Measurements from ENCODE around the gene NPR3. TPM values are rescaled to one million over a fixed set of nuclear protein-coding genes. Genes with fewer than 3 reads are reported as not detected.

Gene NPR3
- total and polyA plus RNA-seq, 7 donors = 0.23 to 17.6 (median 5.0) TPM

DNA sequence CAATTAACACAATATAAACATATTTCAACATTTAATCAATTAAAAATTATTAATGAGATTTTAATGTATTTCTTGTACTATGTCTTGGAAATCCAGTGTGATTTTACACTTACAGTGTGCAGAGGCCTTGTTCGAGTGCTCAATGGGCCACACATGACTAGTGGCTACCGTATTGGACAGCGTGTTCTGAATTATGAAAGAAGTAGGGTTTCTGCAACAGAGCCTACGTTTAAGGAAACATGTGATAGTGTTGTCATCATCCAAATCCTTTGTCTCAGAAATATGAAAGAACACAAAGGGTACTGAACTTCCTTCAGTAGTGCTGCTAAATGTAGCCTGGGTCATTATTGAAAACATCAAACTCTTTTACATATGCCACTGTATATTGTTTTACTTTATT, 29.5 kb downstream of the NPR3 start:
- Histone ChIP-seq H3K4me3 (no peak overlapping the region), H3K4me1 (peaks cover 0 to 12% (median 1%) of the 10 kb centered on the region in 4 donors), H3K27ac (no peak overlapping the region), H3K27me3 (no peaks in the 10 kb centered on the region), H3K9me3 (no peaks in the 10 kb centered on the region), H3K36me3 (peaks cover 0 to 24% (median 3%) of the 10 kb centered on the region in 4 donors)
- no peak for DNase-seq
- intact Hi-C loops (cut with DNase I) = no loop called here
- 76 to 84% methylated on average over 4 of the region's 4 CpGs for WGBS, 2 donors
- TF ChIP-seq EP300 (IDR thresholded peaks at IDR 0.05) = no peak
- no peak for TF ChIP-seq POLR2AphosphoS5 (IDR thresholded peaks at IDR 0.05)
- TF ChIP-seq, protein P1, sequence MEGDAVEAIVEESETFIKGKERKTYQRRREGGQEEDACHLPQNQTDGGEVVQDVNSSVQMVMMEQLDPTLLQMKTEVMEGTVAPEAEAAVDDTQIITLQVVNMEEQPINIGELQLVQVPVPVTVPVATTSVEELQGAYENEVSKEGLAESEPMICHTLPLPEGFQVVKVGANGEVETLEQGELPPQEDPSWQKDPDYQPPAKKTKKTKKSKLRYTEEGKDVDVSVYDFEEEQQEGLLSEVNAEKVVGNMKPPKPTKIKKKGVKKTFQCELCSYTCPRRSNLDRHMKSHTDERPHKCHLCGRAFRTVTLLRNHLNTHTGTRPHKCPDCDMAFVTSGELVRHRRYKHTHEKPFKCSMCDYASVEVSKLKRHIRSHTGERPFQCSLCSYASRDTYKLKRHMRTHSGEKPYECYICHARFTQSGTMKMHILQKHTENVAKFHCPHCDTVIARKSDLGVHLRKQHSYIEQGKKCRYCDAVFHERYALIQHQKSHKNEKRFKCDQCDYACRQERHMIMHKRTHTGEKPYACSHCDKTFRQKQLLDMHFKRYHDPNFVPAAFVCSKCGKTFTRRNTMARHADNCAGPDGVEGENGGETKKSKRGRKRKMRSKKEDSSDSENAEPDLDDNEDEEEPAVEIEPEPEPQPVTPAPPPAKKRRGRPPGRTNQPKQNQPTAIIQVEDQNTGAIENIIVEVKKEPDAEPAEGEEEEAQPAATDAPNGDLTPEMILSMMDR (IDR thresholded peaks at IDR 0.05) = no peak
- no peak for TF ChIP-seq POLR2A (IDR thresholded peaks at IDR 0.05)

DNA sequence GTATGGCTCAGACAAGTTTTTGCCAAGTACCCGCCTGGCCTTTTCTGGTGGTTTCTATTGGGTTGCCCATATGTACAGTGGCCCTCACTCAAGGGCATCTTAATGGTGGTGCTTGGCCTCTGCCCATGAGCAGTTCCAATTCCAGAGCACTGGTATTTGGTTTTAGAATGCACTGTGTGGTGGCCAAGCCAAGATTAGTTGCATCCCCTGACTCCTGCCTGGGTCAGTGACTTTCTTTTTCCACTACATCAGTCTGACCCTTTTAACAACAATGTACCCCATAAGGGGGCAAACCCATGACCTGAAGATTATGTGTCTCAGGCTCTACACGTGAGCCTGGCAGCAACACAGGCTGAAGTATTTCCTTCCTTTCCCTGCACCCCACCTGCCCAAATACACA, 34.2 kb downstream of the NPR3 start:
- no peak overlapping the region for H3K27ac ChIP-seq
- no peaks in the 10 kb centered on the region for H3K27me3 ChIP-seq
- H3K4me3 ChIP-seq = no peak overlapping the region
- WGBS, 2 donors = 56 to 63% methylated on average over 2 of the region's 2 CpGs
- intact Hi-C loops (cut with DNase I) = no loop called here
- H3K36me3 ChIP-seq = peaks cover 0 to 8% (median 0%) of the 10 kb centered on the region in 4 donors
- H3K4me1 ChIP-seq = no peaks in the 10 kb centered on the region
- TF ChIP-seq POLR2AphosphoS5 (IDR thresholded peaks at IDR 0.05) = no peak
- TF ChIP-seq POLR2A (IDR thresholded peaks at IDR 0.05) = no peak
- TF ChIP-seq EP300 (IDR thresholded peaks at IDR 0.05) = no peak
- TF ChIP-seq, protein P1 (IDR thresholded peaks at IDR 0.05) = no peak
- no peaks in the 10 kb centered on the region for H3K9me3 ChIP-seq
- no peak for DNase-seq

DNA sequence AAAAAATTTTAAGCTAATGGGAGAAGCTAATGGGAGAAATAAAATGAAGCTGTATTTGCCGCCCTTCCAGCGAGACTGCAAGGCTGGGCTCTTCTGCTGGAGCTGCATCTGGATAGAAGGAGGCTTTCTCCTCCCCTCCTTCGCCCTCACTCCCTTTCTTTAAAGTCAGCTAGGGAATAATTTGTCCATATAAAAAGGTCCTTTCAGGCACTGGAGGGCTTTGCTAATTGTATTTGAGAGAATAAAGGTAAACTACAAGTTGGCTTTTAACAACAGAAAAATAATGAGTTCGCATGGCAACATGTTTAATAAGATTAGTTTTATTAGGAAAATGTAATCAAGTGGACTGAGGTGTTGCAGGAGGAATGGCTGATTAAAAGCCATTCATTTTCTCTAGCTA, 41.3 kb downstream of the NPR3 start:
- DNase-seq = no peak
- Histone ChIP-seq H3K9me3 (no peaks in the 10 kb centered on the region), H3K27ac (no peak overlapping the region), H3K4me1 (no peaks in the 10 kb centered on the region), H3K27me3 (no peaks in the 10 kb centered on the region), H3K36me3 (no peaks in the 10 kb centered on the region), H3K4me3 (no peak overlapping the region)
- 77 to 89% methylated on average over 4 of the region's 4 CpGs for WGBS, 2 donors
- TF ChIP-seq POLR2A (IDR thresholded peaks at IDR 0.05) (no peak), POLR2AphosphoS5 (IDR thresholded peaks at IDR 0.05) (no peak), EP300 (IDR thresholded peaks at IDR 0.05) (no peak)
- TF ChIP-seq, protein P1 (IDR thresholded peaks at IDR 0.05) = no peak
- intact Hi-C loops (cut with DNase I) = no loop called here

DNA sequence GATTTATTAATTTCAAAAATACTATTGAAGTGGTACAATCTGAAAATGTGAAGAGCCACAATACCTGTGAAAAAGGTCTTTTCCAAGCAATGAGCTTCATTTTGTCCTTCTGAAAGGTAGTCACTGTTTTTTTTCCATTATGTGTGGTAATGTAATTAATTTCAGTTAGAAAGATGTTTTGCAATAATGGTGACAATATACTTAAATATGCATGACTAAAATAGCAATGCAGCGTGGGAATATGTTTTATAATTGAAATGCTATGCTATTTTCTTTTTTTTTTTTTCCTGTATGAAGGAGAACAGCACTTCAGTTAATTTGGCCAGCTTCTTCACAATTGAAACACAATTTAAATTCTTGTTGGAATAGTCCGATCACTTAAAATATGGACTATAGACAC, 41.9 kb downstream of the NPR3 start:
- DNase-seq = no peak
- Histone ChIP-seq H3K27me3 (no peaks in the 10 kb centered on the region), H3K36me3 (no peaks in the 10 kb centered on the region), H3K27ac (no peak overlapping the region), H3K4me3 (no peak overlapping the region), H3K4me1 (no peaks in the 10 kb centered on the region), H3K9me3 (no peaks in the 10 kb centered on the region)
- intact Hi-C loops (cut with DNase I) = no loop called here
- 78 to 88% methylated on average over 2 of the region's 2 CpGs for WGBS, 2 donors
- TF ChIP-seq POLR2AphosphoS5 (IDR thresholded peaks at IDR 0.05) (no peak), POLR2A (IDR thresholded peaks at IDR 0.05) (no peak), EP300 (IDR thresholded peaks at IDR 0.05) (no peak)
- TF ChIP-seq, protein P1 (IDR thresholded peaks at IDR 0.05) = no peak

DNA sequence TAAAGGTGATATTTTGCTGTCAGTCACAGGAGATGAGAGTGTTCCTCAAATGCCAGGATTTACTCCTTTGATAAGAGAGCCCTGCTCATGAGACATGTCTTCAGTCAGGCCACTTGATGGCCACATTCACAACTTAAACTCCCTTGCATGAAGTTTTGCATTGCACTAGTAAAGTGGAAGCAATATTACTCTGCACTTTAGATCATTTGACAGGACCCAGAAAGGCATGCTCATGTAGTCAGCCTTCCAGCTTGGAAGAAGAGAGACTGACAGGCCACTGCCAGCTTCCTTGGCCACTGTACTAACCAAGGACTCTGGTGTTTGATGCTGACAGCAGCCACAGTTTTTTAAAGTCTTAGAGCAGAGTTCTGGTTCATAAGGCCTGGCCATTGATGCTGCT, 42.6 kb downstream of the NPR3 start:
- H3K36me3 ChIP-seq = no peaks in the 10 kb centered on the region
- intact Hi-C loops (cut with DNase I) = no loop called here
- no peaks in the 10 kb centered on the region for H3K9me3 ChIP-seq
- H3K4me3 ChIP-seq = no peak overlapping the region
- H3K4me1 ChIP-seq = no peaks in the 10 kb centered on the region
- no peak for DNase-seq
- no peaks in the 10 kb centered on the region for H3K27me3 ChIP-seq
- no peak overlapping the region for H3K27ac ChIP-seq
- TF ChIP-seq, protein P1 (IDR thresholded peaks at IDR 0.05) = no peak
- no peak for TF ChIP-seq POLR2A (IDR thresholded peaks at IDR 0.05)
- TF ChIP-seq POLR2AphosphoS5 (IDR thresholded peaks at IDR 0.05) = no peak
- no peak for TF ChIP-seq EP300 (IDR thresholded peaks at IDR 0.05)

Measured in sigmoid colon (tissue), 7 donors.